GM12873 (cell line): ENCODE data around the gene PHF12.
A peak's percentile ranks its signal among the peaks of the same experiment; 100 is the strongest.

ENCODE experiments used
- CTCF ChIP-seq: IDR thresholded peaks from 2 replicates; pipeline ENCODE4 v1.5.1; 2012; ENCODE audit warnings: low read depth, mild to moderate bottlenecking, moderate library complexity, low read length, control low read depth; ENCODE audit not compliant: insufficient read depth; ENCODE audit errors: missing control alignments

The PHF12 gene

GRCh38 chr17:28917029-28917428 lies 34.3 kb downstream of the PHF12 start:
- TF ChIP-seq CTCF: no peak

- peak; percentile 64 for TF ChIP-seq CTCF
These were observed 34.9 kb downstream of the PHF12 start for GRCh38 chr17:28916302-28916934.

GRCh38 chr17:28912938-28913333 lies 38.4 kb downstream of the PHF12 start:
- no peak for TF ChIP-seq CTCF

GRCh38 chr17:28912281-28912937 lies 38.9 kb downstream of the PHF12 start:
- TF ChIP-seq CTCF: peak; percentile 38

GRCh38 chr17:28911411-28912045 lies 39.8 kb downstream of the PHF12 start:
- TF ChIP-seq CTCF: no peak

- no peak for TF ChIP-seq CTCF
These were observed 40.8 kb downstream of the PHF12 start for GRCh38 chr17:28910534-28910933.

- no peak for TF ChIP-seq CTCF
These were observed 42.6 kb downstream of the PHF12 start for GRCh38 chr17:28908640-28909167.
